Measurements from ENCODE around the gene BEND6.
A peak's percentile ranks its signal among the peaks of the same experiment; 100 is the strongest.
"Not testable (repeated sequence)": the region's sequence is repeated elsewhere in the genome, so short reads cannot be mapped to it uniquely, and the experiment has no call there.

BEND6 gene

DNA sequence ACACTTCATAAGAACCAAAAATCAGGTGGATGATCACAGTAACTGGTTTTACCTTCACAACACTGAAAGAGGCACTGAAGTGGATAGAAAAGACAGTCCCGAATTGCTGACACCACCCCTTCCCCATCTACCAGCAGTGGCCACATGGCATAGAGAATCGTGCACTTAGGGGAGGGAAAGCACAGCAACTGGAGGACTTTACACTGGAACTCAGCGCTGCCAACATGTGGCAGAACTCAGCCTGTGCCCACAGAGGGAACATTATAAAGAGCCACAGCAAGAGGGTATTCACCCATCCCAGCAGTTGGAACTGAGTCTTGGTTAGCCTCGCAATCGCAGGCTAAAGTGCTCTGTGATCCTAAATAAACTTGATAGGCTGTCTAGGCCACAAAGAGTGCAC, 85.1 kb downstream of the BEND6 start:
- DNase-seq: peak; percentile 4

DNA sequence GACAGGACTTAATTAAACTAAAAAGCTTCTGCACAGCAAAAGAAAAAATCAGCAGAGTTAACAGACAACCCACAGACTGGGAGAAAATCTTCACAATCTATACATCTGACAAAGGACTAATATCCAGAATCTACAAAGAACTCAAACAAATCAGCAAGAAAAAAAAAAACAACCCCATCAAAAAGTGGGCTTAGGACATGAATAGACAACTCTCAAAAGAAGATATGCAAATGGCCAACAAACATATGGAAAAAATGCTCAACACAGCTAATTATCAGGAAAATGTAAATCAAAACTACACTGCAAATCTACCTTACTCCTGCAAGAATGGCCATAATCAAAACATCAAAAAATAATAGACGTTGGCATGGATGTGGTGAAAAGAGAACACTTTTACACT, 89.2 kb downstream of the BEND6 start:
- not testable (repeated sequence) for DNase-seq

DNA sequence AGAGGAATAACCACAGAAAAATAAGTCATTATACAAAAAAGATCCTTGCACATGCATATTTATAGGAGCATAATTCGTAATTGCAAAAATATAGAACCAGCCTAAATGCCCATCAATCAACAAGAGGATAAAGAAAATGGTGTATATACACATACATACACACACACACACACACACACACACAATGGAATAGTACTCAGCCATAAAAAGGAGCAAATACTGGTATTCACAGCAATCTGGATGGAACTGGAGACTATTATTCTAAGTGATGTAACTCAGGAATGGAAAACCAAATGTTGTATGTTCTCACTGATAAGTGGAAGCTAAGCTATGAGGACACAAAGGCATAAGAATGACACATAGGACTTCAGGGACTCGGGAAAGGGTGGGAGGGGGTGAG, 89.7 kb downstream of the BEND6 start:
- no peak for DNase-seq

DNA sequence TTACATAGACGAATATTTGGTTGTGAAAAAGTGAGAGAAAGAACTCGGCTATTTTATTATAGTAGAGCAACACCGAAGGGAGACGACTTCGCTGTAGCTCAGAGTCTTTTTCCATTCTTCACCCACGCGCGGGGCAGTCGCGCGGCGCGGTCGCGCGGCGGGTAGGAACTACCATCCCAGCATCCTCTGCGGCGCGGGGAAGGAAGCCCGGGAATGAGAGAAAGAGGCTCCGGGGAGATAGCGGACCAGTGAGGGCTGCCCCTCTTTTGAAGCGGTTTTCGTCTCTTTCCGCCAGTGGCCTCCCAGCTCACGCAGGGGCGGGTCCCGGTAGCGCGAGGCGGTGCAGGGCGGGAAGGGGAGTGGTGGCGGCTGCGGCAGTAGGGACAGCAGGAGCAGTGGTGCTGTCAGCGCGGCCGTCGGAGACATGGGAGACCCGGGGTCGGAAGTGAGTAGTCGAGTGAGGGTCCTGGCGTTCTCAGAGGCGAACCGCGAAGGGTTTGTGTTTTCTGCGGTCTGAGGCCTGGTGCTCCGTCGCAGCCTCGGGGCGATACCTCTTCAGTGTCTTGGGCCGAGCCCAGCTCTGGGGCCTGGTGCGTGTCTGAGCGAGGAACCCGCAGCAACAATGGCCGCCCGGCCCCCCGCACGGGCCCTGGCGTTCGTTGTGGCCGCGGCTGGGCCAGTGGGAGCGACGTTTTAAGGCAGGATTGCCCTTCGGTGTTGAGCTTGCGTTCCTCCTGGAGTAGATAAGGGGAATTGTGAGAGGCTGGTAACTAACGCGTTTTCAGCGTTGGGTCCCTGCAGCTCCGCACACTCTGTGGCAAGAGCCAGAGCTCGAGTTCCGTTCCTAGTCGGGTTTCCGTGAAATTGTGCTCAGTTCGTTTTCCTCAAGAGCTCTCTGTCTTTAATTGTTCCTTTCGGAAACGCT, 91.7 kb downstream of the BEND6 start, which contains the start of gene KIAA1586:
Gene KIAA1586, plus strand, starts transcription at position 362 of the 925 bp plus-strand sequence. Its CDS starts 63 bp downstream, at position 425.
- DNase-seq: peak; percentile 86

DNA sequence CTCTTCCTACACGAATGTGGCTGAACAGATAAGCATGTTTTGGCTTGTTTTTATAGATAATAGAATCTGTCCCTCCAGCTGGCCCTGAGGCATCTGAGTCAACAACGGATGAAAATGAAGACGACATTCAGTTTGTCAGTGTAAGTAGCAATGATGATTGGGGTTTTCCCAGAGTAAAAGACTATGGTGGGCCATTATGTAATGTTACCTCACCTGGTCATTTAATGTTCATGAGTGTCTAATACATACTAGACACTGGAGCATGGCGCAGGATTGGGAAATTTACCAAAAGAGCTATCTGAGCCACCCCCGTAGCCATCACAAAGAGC, 92.3 kb downstream of the BEND6 start:
- DNase-seq: not testable (repeated sequence)

DNA sequence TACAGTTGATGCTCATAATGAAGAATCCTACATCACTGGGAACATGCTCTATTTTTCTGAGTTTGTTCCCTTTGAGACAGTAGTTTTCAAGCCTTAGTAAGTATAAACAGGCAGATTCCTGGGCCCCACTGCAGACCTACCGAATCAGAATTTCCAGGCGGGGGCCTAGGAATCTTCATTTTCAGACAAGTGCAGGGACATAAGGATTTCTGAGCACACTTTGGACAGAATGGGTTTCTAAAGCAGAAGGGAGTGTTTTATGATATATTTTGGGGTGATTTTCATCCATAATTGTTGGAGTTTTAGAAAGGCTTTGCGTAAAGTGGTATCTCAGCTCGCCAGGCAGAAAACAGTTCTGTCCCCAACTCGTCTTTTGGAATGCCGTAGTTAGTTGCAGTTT, 93.0 kb downstream of the BEND6 start:
- not testable (repeated sequence) for DNase-seq

DNA sequence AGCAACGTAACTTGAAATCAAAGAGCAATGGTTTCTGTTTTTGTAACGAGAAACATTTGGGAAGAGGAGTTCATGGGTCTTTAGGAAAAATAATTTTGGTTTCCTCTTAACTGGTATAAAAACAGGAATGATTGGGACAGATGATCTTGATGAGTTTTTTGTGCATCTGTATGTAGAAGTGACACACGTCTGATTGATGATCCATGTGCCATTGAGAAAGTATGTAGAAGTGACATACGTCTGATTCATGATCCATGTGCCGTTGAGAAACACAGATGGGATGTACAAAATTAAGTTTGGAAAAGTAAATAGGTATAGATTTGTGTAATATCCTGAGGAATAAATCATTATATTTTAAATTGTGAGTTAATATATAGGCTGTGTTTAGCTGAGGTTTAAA, 93.7 kb downstream of the BEND6 start:
- DNase-seq: no peak

DNA sequence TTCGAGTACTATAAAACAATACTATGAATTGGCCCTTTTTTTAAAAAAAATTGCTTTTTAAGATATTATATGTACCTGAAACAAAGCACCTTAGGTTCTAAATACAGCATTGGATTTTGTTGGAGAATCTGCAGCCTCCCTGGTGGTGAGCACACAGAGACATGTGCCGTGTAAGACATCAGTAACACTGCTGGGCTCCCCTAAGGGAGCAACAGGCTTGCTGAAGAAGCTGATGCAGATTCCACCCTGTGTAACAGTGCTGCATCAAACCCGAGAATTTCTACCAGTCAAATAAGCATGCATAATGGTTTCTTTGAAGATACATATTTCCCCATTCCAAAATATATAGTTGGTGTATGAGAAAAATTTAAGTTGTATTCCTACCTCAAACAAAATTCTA, 108.9 kb downstream of the BEND6 start:
- DNase-seq: no peak

DNA sequence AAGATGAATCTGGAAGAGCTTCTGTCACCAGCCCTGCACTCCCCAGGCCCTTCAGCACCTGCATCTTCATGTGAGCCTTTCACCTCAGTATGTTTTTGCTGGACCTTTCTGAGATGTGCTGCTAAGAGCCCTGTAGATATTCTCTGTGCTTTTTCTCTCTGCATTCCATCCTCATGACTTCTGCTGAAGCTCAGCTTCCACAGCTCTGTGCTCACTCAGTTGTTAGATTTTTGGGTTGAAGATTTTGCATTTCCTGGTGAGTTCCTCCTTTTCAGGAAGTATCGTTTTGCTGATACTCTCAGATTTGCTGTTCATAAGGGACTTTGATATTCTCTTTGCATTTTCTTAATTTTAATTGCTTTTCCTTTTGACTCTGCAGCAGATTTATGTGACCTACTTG, 109.9 kb downstream of the BEND6 start:
- no peak for DNase-seq

DNA sequence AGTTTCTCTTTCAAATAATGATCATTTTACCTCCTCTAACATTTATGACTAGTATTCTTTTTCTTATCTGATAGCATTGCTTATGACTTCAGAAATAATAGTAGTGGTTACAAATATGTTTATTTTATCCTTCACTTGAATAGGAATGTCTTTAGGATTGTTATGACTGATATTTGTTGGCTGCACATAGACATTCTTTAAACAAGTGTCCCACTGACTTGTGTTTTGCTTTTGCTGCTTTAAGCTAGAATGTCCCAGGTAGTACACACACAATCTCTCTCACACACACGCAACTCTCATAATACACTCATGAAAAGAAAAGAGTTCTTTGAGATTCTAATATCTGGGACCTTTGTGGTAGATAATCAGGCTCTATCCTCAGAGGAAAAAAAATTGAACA, 113.2 kb downstream of the BEND6 start:
- no peak for DNase-seq

DNA sequence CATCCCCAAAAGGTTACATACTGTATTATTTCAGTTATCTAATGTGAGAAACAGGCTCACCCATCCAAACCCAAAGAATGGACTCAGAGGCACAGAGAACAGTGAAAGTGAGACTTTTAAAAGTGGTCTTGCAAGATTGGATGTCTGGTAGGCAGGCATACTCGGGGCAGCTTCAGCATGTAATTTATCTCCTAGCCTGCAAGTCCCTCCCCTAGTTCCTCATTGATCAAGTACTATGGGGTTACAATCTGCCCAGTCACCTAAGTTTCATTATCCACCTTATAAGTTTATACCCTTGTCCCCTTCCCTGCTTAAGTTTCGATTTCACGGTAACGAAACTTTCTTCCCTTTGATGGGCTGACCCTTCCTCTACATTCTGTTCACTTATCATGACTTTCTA, 114.3 kb downstream of the BEND6 start:
- DNase-seq: no peak

DNA sequence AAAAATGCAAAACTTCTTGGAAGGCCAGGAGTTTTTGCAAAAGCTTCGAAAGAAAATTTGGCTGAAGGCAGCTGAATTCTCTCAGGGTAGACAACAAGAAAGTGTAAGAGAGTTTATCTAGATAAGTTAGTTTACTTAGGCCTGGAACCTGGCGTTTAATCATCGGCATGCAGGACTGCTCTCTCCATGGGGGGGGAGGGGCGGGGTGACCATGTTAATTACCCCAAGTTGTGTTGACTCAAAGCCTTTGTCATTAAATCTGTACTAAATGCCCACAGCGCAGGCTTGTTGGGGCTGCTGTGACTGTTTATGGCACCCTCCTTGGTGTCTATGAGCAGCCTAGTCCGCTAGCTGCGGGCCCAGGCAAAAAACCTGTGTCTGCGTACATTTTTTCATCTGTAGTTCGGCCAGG, 115.0 kb downstream of the BEND6 start:
- DNase-seq: no peak

DNA sequence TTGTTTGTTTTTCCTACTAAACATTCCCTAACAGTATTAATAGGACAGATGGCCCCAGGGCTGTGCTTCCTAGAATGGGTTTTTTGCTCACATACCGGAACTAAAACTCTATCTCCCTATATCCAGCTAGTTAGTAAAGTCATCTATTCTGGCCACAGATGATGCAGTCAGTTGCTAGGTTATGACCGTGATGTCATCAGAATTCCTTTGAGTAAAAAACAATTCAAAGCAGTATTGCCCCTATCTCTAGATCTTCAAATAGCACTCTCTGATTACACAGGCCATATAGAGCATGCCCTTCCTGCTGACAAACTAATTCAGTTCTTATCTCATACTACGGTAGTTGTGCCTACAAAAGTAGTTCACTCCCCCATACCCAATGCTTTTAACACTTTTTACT, 117.2 kb downstream of the BEND6 start:
- no peak for DNase-seq

DNA sequence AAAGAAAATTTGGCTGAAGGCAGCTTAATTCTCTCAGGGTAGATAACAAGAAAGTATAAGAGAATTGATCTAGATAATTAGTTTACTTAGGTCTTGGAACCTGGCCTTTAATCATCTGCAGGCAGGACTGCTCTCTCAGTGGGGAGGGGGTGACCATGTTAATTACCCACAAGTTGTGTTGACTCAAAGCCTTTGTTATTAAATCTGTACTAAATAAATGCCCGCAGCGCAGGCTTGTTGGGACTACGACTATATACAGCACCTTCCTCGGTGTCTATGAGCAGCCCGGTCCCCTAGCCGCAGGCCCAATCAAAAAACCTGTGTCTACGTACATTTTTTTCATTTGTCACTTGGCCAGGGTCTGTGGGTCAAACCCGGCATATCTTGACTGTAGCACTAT, 119.5 kb downstream of the BEND6 start:
- no peak for DNase-seq

DNA sequence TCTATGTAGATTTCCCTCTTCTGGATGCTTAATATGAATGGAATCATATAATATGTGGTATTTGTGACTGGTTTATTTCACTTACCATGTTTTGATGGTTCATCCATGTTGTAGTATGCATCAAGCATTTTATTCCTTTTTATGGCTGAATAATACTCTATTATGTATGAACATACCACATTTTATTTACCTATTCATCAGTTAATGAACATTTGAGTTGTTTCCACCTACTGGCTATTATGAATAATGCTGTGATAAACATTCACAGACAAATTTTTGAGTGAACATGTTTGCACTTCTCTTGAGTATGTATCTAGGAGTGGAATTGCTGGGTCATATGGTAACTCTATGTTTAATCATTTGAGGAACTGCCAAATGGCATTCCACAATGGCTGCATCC, 120.2 kb downstream of the BEND6 start:
- no peak for DNase-seq

All from CD4-positive, alpha-beta T cell treated with Interleukin-17A for 4 hours (primary cell).